HG03378 (cell line): ENCODE data around the gene AMH.

ENCODE experiments used
- ATAC-seq: cut with Tn5 transposase; IDR thresholded peaks from one replicate; pipeline ENCODE4 v1.9.1; 2021; ENCODE audit warnings: mild to moderate bottlenecking, moderate library complexity; ENCODE audit not compliant: unreplicated experiment

AMH gene

DNA sequence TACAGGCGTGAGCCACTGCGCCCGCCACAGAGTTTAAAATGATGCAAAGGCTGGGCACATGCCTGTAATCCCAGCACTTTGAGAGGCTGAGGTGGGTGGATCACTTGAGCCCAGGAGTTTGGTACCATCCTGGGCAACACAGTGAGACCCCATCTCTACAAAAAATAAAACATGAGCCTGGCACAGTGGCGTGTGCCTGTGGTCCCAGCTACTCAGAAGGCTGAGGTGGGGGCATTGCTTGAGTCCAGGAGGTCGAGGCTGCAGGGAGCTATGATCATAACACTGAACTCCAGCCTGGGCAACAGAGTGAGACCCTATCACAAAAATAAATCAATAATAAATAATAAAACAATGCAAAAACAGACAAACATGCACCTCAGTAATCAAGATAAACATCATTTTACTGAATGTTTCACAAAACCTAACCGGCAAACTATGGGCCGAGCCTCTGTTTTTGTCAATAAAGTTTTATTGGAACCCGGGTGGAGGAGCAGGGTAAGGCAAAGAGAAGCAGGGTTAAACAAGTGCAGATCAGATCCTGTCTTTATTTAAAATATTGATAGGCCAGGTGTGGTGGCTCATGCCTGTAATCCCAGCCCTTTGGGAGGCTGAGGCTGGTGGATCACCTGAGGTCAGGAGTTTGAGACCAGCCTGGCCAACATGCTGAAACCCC is 34.8 kb downstream of the AMH start:
- no peak for ATAC-seq

DNA sequence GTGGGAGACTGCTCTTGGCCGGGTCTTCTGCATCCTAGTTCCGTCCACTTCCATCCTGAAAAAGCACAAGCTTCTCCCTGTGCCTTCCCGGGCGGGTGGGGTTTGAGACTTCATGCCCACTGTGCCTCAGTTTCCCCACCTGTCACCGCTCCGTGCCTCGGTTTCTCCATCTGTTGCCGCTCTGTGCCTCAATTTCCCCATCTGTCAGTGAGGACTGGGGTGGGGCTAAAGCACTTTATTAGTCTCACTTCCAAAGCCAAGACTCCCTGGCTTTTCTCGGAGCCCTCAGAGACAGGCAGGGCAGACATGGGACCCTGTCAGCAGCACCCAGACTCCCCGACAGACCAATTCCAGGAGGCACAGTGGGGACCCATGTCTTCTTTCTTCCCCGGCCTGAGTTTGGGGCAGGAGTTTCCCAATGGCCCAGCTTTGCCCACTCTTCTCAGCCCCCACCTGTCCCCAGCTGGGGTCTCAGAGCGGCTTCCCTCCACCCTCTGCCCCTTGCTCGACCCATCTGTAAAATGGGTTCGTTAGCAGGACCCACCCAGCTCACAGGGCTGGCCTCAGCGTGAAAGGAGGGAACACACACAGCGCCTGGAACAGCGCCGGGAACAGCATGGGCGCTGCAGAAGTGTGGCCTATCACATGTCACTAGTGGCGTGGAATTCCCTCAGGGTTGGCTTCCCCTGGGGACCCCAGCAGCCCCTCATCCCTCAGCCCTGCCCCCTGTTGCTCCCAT is 37.4 kb downstream of the AMH start:
- ATAC-seq, result no peak

DNA sequence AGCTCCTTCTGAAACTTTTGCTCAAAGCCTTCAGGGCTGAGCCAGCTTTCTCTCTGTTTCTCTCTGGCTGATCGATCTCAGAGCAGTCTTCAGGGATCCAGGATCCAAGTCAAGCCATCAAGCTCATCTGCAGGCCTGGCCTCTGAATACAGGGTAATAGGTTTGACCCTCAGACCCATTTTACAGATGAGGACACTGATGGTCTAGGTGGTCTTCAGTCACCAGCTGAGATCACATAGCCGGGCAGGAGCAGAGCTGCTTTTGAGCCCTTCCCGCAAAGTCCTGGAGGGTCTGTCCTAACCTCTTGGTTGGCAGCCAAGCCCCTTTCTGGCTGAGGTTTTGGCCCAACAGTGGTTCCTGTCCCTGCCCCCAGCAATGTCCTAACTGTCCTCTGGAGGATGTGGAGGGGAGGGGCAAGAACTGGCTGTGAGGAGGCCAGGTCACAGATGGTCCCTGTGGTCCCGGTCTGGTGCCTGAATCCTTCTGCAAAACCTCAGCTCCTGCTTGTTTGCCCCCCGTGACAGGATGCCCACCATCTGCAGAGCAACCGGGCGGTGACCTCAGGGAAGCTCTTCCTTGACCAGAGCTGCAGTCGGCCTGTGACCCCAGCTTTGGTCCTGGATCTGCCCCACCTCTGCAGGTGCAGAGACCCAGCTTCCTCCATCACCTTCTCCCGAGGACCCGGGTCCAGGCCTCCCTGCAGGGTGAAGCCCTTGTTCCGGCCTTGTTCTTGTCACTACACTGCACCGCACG is 38.6 kb downstream of the AMH start:
- no peak for ATAC-seq

DNA sequence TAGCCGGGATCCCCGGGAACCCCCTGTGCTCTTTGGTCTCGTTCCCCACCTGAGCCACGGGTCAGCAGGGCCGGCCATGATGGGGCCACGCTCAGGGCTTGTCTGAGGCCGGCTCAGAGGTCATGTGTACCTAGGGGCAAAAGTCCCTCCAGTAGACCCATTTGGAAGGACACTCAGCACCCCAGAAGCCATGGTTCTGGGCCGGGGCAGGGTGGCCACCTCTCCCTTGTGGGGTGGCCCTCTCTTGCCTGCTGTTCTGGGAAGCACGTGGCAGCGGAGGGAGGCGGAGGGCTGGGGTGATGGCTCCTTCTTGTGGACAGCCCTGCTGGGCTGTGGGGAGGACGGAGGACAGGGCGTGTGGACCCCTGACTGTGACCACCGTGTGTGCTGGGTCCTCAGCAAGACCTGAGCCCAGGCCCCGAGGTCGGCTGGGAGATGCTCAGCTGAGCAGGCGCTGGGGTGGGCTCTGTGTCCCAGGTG is 39.3 kb downstream of the AMH start:
- ATAC-seq, result no peak

DNA sequence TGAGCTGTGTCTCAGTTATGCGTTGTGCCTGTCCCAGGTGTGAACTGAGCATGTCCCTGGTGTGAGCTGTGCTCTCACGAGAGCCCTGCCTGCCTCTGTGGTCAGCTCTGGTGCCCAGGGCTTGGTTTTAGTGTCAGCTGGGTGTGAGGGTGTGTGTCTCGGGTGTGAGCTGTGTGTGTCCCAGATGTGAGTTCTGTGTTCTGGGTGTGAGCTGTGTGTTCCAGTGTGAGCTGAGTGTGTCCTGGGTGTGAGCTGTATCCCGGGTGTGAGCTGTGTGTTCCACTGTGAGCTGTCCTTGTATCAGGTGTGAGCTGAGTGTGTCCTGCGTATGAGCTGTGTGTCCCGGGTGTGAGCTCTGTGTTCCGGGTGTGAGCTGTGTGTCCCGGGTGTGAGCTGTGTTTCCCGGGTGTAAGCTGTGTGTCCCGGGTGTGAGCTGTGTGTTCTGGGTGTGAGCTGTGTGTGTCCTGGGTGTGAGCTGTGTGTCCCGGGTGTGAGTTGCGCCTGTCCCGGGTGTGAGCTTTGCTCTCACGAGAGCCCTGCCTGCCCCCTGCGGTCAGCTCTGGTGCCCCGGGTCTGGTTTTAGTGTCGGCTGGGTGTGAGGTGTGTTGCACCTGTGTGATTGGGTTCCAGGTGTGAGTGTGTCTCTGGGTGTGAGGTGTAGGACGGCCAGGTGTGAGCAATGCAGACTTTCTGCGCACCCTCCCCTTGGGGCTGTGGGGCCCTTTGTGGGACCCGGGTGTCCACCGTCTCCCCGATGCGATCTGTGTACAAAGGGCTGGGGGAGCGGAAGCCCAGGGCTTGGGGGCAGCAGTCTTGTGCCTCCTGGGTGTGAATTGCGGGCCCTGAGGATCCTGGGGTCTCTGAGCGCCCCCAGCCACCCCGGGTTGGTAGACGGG is 39.9 kb downstream of the AMH start:
- no peak for ATAC-seq

DNA sequence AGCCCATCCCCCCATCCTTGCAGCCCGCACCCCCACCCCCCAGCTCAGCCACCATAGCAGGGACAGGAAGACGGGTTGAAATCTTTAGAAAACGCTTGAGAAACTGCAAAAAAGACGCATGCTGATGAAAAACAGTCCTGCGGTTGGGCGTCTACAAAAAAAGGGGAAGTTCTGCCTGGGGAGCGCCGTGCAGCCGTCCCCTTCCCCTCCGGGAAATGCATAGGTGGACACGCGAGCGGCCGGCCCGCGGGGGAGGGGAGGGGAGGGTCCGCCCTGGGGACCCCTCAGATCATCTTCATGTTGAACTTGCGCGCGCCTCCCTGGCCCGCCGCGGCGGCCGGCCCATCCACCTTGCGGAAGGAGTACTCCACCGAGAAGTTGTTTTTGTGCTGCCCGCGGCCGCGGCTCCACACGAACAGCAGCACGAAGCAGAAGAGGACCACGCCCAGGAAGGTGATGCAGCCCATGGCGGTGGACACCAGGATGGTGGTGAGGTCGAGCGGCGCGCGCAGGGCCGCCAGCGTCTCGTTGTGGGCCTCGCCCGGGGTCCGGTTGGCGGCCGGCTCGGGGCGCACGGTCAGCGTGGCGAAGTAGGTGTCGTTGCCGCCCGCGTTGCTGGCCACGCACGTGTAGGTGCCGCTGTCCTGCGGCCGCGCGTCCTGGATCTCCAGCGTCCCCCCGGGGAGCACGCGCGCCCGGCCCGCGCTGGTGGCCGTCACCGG is 40.8 kb downstream of the AMH start:
- ATAC-seq, result no peak

DNA sequence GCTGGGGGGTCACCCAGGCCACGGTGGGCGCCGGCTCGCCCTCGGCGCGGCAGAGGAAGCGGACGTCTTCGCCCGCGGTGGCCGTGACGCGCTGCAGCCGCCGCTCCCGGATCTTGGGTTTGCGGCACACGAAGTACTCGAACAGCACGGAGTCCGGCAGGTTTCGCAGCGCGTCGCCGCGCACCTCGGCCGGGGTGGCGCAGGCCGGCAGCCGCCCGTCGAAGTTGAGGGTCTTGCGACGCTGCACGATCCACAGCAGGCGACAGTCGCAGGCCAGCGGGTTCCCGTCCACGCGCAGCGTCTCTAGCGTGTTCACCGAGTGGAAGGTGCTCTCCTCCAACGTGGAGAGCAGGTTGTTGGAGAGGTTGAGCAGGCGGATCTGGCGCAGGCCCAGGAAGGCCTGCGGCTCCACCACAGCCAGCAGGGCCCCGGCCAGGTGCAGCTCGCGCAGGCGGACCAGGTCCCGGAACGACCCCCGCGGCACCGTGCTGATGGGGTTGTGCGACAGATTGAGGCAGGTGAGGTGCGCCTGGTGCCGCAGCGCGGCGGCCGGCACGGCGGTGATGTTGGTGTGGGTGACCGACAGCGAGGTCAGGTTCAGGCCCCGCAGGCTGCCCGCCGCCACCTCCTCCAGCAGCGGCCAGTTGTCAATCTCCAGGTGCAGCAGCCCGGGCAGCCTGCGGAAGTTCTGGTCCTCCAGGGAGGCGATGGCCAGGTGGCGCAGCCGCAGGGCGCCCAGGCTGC is 41.5 kb downstream of the AMH start:
- no peak for ATAC-seq

DNA sequence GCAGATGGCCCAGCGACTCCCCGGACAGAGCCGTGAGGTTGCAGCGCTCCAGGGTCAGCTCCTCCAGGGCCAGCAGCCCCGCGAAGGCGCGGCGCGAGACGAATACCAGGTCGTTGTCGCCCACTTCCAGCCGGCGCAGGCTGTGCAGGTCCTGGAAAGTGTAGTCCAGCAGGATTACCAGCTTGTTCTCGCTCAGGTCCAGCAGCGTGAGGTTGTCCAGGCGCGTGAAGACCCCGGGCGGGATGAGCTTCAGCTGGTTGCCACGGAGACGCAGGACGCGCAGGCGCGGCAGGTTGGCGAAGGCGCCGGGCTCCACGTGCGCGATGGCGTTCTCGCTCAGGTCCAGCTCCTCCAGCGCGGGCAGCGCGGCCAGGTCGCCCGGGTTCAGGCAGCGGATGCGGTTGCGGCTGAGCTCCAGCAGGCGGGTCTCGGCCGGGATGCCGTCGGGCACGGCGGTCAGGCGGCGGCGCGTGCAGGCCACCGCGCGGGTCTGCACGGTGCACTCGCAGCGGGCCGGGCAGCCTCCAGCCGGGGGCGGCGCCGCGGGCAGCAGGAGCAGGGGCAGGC is 42.1 kb downstream of the AMH start:
- ATAC-seq, result no peak

DNA sequence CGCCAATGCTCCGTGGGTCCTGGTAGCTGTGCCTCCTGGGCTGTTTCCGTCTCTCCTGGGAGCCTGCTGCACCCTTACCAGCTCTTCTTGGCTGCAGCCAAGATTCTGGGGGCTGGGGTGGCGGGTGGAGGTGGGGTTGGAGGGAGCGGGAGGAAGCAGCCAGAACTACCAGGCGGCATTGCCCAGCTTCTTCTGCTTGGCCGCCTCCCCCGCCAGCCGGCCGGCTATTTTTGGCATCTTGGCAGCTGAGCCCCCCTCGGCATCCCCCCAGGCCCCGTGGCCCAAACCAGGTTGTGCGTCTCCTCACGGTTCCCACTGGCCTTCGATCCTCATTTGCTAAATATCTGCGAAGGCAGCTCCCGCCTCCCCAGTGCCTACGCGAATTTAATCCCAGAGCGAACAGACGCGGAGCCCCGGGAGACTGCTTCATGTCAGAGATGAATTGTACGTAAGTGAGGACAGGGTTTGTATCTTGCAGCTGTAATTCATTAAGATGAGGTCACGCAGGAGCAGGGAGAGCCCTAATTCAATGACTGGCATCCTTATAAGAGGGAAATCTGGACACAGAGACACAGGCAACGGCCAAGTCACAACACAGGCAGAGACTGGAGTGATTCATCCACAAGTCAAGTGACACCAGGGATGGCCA is 45.7 kb downstream of the AMH start:
- no peak for ATAC-seq

DNA sequence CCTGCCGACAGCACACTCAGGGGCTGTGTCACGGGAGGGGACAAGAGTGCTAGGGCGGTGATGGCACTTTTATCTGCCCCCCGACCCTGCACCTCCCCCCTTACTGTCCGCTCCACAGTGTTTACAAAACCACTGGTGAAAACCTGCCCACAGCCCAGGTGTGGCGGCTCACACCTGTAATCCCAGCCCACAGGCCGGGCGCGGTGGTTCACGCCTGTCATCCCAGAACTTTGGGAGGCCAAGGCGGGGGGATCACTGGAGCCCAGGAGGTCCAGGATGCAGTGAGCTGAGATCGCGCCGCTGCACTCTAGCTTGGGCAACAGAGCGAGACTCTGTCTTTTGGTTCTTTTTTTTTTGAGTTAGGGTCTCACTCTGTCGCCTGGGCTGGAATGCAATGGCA is 47.0 kb downstream of the AMH start:
- no peak for ATAC-seq

DNA sequence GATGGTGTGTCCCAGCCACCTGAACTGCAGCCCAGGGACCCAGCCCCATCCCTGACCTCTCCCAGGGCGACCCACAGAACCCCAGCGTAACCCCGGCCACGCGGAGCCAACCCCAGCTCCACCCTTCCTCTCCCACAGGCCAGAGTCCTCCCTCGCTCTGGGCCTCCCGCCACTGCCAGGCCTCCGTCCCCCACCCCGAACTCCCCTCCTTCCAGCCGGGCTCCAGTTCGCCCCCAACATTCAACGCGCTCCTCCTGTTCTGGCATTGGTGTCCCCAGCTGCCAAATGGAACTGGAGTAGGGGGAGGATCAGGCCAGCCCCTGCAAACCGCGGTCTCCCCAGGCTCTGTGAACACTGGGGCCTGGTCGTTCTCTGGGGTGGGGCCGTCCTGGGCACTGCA is 51.4 kb downstream of the AMH start:
- no peak for ATAC-seq
